Neutrophil (primary cell): ENCODE measurements around the gene BGN.
A peak's percentile ranks its signal among the peaks of the same experiment; 100 is the strongest.

Experiments
- H3K27ac ChIP-seq: fragments of 200-600 bp; sonication (generic); 2 replicates; pipeline ENCODE4 v1.5.1; 2016; ENCODE audit warnings: mild to moderate bottlenecking, moderate library complexity
- H3K27me3 ChIP-seq: fragments of 200-600 bp; sonication (generic); 2 replicates; pipeline ENCODE4 v1.6.0; 2016; ENCODE audit warnings: mild to moderate bottlenecking
- H3K36me3 ChIP-seq: fragments of 200-600 bp; sonication (generic); 2 replicates; pipeline ENCODE4 v1.5.1; 2017
- H3K4me1 ChIP-seq, 2 experiments: fragments of 200-600 bp in 1 of 2; sonication (generic) in 1 of 2; 1 replicate in 1 of 2; 2 replicates in 1 of 2; pipeline versions ENCODE4 v1.5.1 to v1.6.1; 2013 to 2016; ENCODE audit warnings: low read depth in 1 of 2, low read length in 1 of 2, mild to moderate bottlenecking in 1 of 2, moderate library complexity in 1 of 2; ENCODE audit not compliant: control insufficient read depth in 1 of 2, insufficient read depth in 1 of 2
- H3K4me3 ChIP-seq, 2 experiments: fragments of 200-600 bp in 1 of 2; sonication (generic) in 1 of 2; 1 replicate in 1 of 2; 2 replicates in 1 of 2; pipeline ENCODE4 v1.5.1; 2013 to 2016; ENCODE audit warnings: low read depth in 1 of 2, low read length in 1 of 2, mild to moderate bottlenecking in 1 of 2, moderate library complexity in 1 of 2
- H3K9me3 ChIP-seq: fragments of 200-600 bp; sonication (generic); 2 replicates; pipeline ENCODE4 v1.5.1; 2016
- CTCF ChIP-seq: fragments of 200-600 bp; sonication (generic); IDR thresholded peaks from 2 replicates; pipeline ENCODE4 v1.5.1; 2016; ENCODE audit warnings: antibody characterized with exemption

The BGN gene

GRCh38 chrX:153505361-153505760 is 10.6 kb downstream of the BGN start:
- H3K27ac ChIP-seq, result no peak overlapping the region
- no peaks in the 10 kb centered on the region for H3K4me1 ChIP-seq
- no peaks in the 10 kb centered on the region for H3K27me3 ChIP-seq
- no peak for TF ChIP-seq CTCF
- no peaks in the 10 kb centered on the region for H3K9me3 ChIP-seq
- H3K36me3 ChIP-seq, result no peaks in the 10 kb centered on the region
- no peak overlapping the region for H3K4me3 ChIP-seq

GRCh38 chrX:153507484-153508178 is 12.9 kb downstream of the BGN start:
- Histone ChIP-seq H3K36me3 (no peaks in the 10 kb centered on the region), H3K27me3 (no peaks in the 10 kb centered on the region), H3K4me1 (no peaks in the 10 kb centered on the region), H3K9me3 (no peaks in the 10 kb centered on the region), H3K4me3 (no peak overlapping the region), H3K27ac (no peak overlapping the region)
- TF ChIP-seq CTCF, result peak; percentile 71

DNA sequence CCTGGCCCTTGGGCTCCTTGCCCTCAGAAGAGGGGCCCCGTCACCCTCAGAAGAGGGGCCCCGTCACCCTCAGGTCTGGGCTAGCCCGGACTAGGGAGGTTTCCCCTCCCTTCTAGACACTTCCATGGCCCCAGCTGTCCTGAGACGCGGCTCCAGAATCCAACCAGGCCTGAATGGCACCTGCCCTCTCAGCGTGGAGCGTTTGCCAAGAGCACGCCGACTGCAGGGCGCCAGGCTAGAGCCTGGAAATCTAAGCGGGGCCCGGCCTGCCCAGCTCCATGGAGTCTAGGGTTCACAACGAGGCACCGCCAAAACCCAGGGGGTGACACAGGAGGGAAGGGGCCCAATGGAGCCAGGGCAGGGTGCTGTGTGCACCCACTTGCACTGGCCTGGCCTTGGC is 14.8 kb downstream of the BGN start:
- no peak for TF ChIP-seq CTCF
- Histone ChIP-seq H3K4me1 (no peaks in the 10 kb centered on the region), H3K27ac (no peak overlapping the region), H3K27me3 (no peaks in the 10 kb centered on the region), H3K4me3 (no peak overlapping the region), H3K9me3 (no peaks in the 10 kb centered on the region), H3K36me3 (no peaks in the 10 kb centered on the region)

DNA sequence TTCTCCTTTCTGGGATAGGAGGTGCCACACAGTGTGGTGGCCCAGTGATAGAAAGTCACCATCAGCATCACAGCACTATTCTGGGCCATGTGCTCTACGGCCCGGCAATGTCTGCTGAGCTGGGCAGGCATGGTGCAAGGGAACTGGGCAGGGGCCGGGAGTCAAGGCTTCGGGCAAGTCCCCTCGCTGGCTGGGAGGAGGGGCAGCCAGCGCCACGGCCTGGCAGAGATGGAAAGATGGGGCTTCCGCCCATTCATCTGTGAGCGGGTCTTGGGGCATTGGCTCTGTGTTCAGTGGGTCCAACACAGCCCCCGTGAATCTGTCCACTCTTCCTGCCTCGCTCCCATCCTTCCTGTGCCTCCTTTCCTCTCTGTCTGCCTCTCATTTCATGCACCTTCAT is 15.6 kb downstream of the BGN start:
- Histone ChIP-seq H3K9me3 (no peaks in the 10 kb centered on the region), H3K27ac (no peak overlapping the region), H3K27me3 (peaks cover 2% of the 10 kb centered on the region), H3K36me3 (no peaks in the 10 kb centered on the region), H3K4me1 (no peaks in the 10 kb centered on the region), H3K4me3 (no peak overlapping the region)
- TF ChIP-seq CTCF, result no peak

GRCh38 chrX:153511784-153512500 is 17.2 kb downstream of the BGN start:
- H3K36me3 ChIP-seq, result no peaks in the 10 kb centered on the region
- no peaks in the 10 kb centered on the region for H3K9me3 ChIP-seq
- H3K27ac ChIP-seq, result no peak overlapping the region
- no peak for TF ChIP-seq CTCF
- peaks cover 17% of the 10 kb centered on the region for H3K27me3 ChIP-seq
- no peak overlapping the region for H3K4me3 ChIP-seq
- no peaks in the 10 kb centered on the region for H3K4me1 ChIP-seq
